HEK293T (cell line): ENCODE data around the gene CRYL1.

Source experiments
- ARNT ChIP-seq: fragments of 450-650 bp; IDR thresholded peaks from 2 replicates; pipeline ENCODE4 v1.6.1; 2017; ENCODE audit warnings: mild to moderate bottlenecking
- BHLHE40 ChIP-seq: fragments of 450-650 bp; IDR thresholded peaks from 2 replicates; pipeline ENCODE4 v1.6.1; 2016; ENCODE audit warnings: mild to moderate bottlenecking, moderate library complexity, borderline replicate concordance
- ELF4 ChIP-seq: fragments of 450-650 bp; IDR thresholded peaks from 2 replicates; pipeline ENCODE4 v1.6.1; 2017; ENCODE audit warnings: antibody characterized with exemption
- FOXK2 ChIP-seq: fragments of 450-650 bp; IDR thresholded peaks from 2 replicates; pipeline ENCODE4 v1.6.1; 2016; ENCODE audit warnings: mild to moderate bottlenecking
- FOXM1 ChIP-seq: fragments of 450-650 bp; IDR thresholded peaks from 2 replicates; pipeline ENCODE4 v1.6.1; 2017; ENCODE audit warnings: mild to moderate bottlenecking, borderline replicate concordance
- HDGF ChIP-seq: fragments of 450-650 bp; IDR thresholded peaks from 2 replicates; pipeline ENCODE4 v1.6.1; 2017; ENCODE audit warnings: antibody characterized with exemption, borderline replicate concordance
- L3MBTL2 ChIP-seq: fragments of 450-650 bp; conservative IDR thresholded peaks from 2 replicates; pipeline ENCODE4 v1.6.1; 2016; ENCODE audit warnings: mild to moderate bottlenecking
- LEF1 ChIP-seq: fragments of 450-650 bp; IDR thresholded peaks from 2 replicates; pipeline ENCODE4 v1.6.1; 2017; ENCODE audit warnings: mild to moderate bottlenecking, borderline replicate concordance
- NFRKB ChIP-seq: fragments of 450-650 bp; IDR thresholded peaks from 2 replicates; pipeline ENCODE4 v1.6.1; 2016; ENCODE audit warnings: mild to moderate bottlenecking, moderate library complexity
- SP1 ChIP-seq: fragments of 450-650 bp; IDR thresholded peaks from 2 replicates; pipeline ENCODE4 v1.6.1; 2017
- SUZ12 ChIP-seq: fragments of 450-650 bp; IDR thresholded peaks from 2 replicates; pipeline ENCODE4 v1.6.1; 2016; ENCODE audit warnings: mild to moderate bottlenecking
- TARDBP ChIP-seq: fragments of 450-650 bp; IDR thresholded peaks from 2 replicates; pipeline ENCODE4 v1.6.1; 2016
- ZNF384 ChIP-seq: fragments of 450-650 bp; IDR thresholded peaks from 2 replicates; pipeline ENCODE4 v1.6.1; 2016
- TF ChIP-seq, protein P1 (sequence below): fragments of 450-650 bp; IDR thresholded peaks from 2 replicates; pipeline ENCODE4 v1.6.1; 2016

DNA sequence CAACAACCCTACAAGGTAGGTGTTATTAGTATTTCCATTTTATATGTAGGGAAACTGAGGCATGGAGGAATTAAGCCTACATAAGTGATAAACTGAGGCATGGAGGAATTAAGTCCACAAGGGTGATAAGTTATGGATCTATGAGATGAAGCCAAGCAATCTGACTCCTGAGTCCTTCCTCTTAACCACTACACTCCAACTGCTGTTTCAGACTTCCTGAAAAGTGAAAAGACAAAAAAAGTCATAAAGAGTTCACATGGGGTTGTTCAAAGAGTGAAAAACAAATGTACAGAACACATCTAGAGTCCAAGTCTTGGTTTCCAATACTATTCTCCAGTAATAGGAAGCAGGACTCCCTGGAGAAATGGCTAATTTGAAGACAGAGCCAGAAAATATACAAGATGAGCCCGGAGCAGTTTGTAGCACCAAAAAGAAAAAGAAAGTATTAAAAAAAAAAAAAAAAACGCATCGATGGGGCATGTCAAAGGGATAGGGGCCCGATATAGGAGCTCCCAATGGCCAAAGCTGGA, 12.1 kb downstream of the CRYL1 start:
- TF ChIP-seq SUZ12 (no peak), LEF1 (no peak), NFRKB (no peak), HDGF (no peak), FOXK2 (no peak), ARNT (no peak), FOXM1 (no peak), ZNF384 (no peak), TARDBP (no peak), BHLHE40 (no peak), SP1 (no peak), L3MBTL2 (no peak), ELF4 (no peak)
- TF ChIP-seq, protein P1, sequence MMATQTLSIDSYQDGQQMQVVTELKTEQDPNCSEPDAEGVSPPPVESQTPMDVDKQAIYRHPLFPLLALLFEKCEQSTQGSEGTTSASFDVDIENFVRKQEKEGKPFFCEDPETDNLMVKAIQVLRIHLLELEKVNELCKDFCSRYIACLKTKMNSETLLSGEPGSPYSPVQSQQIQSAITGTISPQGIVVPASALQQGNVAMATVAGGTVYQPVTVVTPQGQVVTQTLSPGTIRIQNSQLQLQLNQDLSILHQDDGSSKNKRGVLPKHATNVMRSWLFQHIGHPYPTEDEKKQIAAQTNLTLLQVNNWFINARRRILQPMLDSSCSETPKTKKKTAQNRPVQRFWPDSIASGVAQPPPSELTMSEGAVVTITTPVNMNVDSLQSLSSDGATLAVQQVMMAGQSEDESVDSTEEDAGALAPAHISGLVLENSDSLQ: no peak
